GM12874 (cell line): Measurements from ENCODE around the gene ELL.
A peak's percentile ranks its signal among the peaks of the same experiment; 100 is the strongest.

ENCODE experiments used
- CTCF ChIP-seq: IDR thresholded peaks from 2 replicates; pipeline ENCODE4 v1.5.1; 2011; ENCODE audit warnings: low read depth, mild to moderate bottlenecking, control low read depth, low read length, moderate library complexity; ENCODE audit not compliant: insufficient read depth

The ELL gene

GRCh38 chr19:18529782-18530181, 7.9 kb upstream of the ELL start:
- TF ChIP-seq CTCF, result no peak

GRCh38 chr19:18526316-18526715, 4.4 kb upstream of the ELL start:
- no peak for TF ChIP-seq CTCF

- no peak for TF ChIP-seq CTCF
These were observed 2.0 kb upstream of the ELL start for GRCh38 chr19:18523841-18524240.

GRCh38 chr19:18522124-18522861, 423 bp upstream of the ELL start:
- TF ChIP-seq CTCF, result no peak

- no peak for TF ChIP-seq CTCF
These were observed 800 bp downstream of the ELL start for GRCh38 chr19:18520848-18521691.

GRCh38 chr19:18519962-18520847, 1.7 kb downstream of the ELL start:
- peak; percentile 90 for TF ChIP-seq CTCF

GRCh38 chr19:18518639-18519038, 3.2 kb downstream of the ELL start:
- no peak for TF ChIP-seq CTCF
